Measurements from ENCODE around the gene RPS14.

Gene RPS14

DNA sequence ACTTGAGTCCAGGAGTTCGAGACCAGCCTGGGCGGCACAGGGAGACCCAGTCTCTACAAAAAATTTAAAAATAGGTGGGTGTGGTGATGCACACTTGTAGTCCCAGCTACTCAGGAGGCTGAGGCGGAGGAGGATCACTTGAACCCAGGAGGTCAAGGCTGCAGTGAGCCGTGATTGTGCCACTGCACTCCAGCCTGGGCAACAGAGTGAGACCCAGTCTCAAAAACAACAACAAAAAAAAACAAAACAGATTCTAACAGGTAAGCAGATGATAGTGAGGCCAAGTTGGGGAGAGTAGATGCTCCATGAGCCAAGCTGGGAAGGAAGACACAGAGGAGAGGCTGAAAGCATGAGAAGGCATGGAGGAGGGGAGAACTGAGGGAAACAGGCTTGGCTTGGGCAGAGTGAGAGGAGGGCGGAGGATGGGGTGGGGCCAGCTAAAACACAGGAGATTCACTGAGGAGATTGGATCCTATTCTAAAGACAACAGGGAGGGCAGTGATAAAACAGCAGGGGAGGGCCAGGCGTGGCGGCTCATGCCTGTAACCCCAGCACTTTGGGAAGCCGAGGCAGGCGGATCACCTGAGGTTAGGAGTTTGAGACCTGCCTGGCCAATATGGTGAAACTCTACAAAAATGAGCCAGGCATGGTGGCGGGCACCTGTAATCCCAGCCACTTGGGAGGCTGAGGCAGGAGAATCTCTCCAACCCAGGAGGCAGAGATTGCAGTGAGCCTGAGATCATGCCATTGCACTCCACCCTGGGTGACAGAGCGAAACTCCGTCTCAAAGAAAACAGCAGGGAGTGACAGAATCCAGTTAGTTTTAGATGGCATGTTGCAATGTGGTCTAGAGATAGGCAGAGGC lies 8.4 kb downstream of the RPS14 start:
- H3K4me3 ChIP-seq (ENCODE audit: low read depth, low read length): no peak overlapping the region
- no peak for DNase-seq (ENCODE audit: low read depth)
- no peak for TF ChIP-seq POLR2A (IDR thresholded peaks at IDR 0.05; ENCODE audit: extremely low read depth, insufficient read length)
- TF ChIP-seq, protein P1, sequence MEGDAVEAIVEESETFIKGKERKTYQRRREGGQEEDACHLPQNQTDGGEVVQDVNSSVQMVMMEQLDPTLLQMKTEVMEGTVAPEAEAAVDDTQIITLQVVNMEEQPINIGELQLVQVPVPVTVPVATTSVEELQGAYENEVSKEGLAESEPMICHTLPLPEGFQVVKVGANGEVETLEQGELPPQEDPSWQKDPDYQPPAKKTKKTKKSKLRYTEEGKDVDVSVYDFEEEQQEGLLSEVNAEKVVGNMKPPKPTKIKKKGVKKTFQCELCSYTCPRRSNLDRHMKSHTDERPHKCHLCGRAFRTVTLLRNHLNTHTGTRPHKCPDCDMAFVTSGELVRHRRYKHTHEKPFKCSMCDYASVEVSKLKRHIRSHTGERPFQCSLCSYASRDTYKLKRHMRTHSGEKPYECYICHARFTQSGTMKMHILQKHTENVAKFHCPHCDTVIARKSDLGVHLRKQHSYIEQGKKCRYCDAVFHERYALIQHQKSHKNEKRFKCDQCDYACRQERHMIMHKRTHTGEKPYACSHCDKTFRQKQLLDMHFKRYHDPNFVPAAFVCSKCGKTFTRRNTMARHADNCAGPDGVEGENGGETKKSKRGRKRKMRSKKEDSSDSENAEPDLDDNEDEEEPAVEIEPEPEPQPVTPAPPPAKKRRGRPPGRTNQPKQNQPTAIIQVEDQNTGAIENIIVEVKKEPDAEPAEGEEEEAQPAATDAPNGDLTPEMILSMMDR (IDR thresholded peaks at IDR 0.05; ENCODE audit: low read depth, low read length): no peak
- TF ChIP-seq, protein P2, sequence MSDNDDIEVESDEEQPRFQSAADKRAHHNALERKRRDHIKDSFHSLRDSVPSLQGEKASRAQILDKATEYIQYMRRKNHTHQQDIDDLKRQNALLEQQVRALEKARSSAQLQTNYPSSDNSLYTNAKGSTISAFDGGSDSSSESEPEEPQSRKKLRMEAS (IDR thresholded peaks at IDR 0.05; ENCODE audit: low read depth, low read length): no peak
- no peak for TF ChIP-seq MYC (IDR thresholded peaks at IDR 0.05; ENCODE audit: low read depth, low read length)

GRCh38 chr5:150438873-150439546 lies 10.5 kb downstream of the RPS14 start:
- no peak overlapping the region for H3K4me3 ChIP-seq (ENCODE audit: low read depth, low read length)
- DNase-seq (ENCODE audit: low read depth): peak; percentile 43
- TF ChIP-seq, protein P1 (IDR thresholded peaks at IDR 0.05; ENCODE audit: low read depth, low read length): peak; percentile 69
- TF ChIP-seq, protein P2 (IDR thresholded peaks at IDR 0.05; ENCODE audit: low read depth, low read length): no peak

- DNase-seq (ENCODE audit: low read depth): peak; percentile 88
- no peak overlapping the region for H3K4me3 ChIP-seq (ENCODE audit: low read depth, low read length)
- TF ChIP-seq MYC (IDR thresholded peaks at IDR 0.05; ENCODE audit: low read depth, low read length) (peak; percentile 66; the same call in 1 of the 2 replicates), POLR2A (IDR thresholded peaks at IDR 0.05; ENCODE audit: extremely low read depth, insufficient read length) (no peak)
- TF ChIP-seq, protein P2 (IDR thresholded peaks at IDR 0.05; ENCODE audit: low read depth, low read length): peak; percentile 77
- TF ChIP-seq, protein P1 (IDR thresholded peaks at IDR 0.05; ENCODE audit: low read depth, low read length): peak; percentile 65
Observed at GRCh38 chr5:150436141-150436680, 13.3 kb downstream of the RPS14 start.

DNA sequence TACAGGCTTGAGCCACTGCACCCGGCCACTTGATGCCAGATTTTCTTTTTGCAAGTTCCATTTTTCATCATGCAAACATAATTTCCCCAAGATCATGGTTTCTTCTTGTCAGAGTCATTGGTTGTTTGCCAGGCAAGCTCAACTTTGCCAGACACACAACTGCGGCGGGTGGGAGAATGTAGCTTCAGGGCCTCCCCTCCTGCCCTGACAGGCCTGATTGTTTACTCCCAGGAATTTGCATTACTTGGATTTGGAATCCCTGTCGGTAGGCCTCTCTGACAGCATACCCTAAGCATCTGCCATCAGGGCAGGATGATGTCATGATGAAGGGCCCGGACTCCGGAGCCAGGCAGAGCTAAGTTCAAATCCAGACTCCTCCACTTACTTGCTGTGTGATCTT lies 15.1 kb downstream of the RPS14 start:
- no peak for DNase-seq (ENCODE audit: low read depth)
- TF ChIP-seq, protein P1 (IDR thresholded peaks at IDR 0.05; ENCODE audit: low read depth, low read length): no peak
- TF ChIP-seq, protein P2 (IDR thresholded peaks at IDR 0.05; ENCODE audit: low read depth, low read length): no peak
- TF ChIP-seq POLR2A (IDR thresholded peaks at IDR 0.05; ENCODE audit: extremely low read depth, insufficient read length) (no peak), MYC (IDR thresholded peaks at IDR 0.05; ENCODE audit: low read depth, low read length) (no peak)
- H3K4me3 ChIP-seq (ENCODE audit: low read depth, low read length): no peak overlapping the region

GRCh38 chr5:150431574-150431973 lies 18.0 kb downstream of the RPS14 start:
- no peak for DNase-seq (ENCODE audit: low read depth)
- TF ChIP-seq POLR2A (IDR thresholded peaks at IDR 0.05; ENCODE audit: extremely low read depth, insufficient read length): no peak
- TF ChIP-seq, protein P1 (IDR thresholded peaks at IDR 0.05; ENCODE audit: low read depth, low read length): no peak
- TF ChIP-seq, protein P2 (IDR thresholded peaks at IDR 0.05; ENCODE audit: low read depth, low read length): no peak
- TF ChIP-seq MYC (IDR thresholded peaks at IDR 0.05; ENCODE audit: low read depth, low read length): no peak
- H3K4me3 ChIP-seq (ENCODE audit: low read depth, low read length): no peak overlapping the region

Data from NB4 (cell line).